Measurements from ENCODE around the gene MXI1. TPM values are rescaled to one million over a fixed set of nuclear protein-coding genes. Genes with fewer than 3 reads are reported as not detected.

The MXI1 gene
- total and polyA plus RNA-seq, 2 experiments from 2014 or later = 5.1 to 8.5 TPM

GRCh38 chr10:110285501-110285900 lies 78.1 kb downstream of the MXI1 start:
- Histone ChIP-seq H4K20me1 (replicated peaks; ENCODE audit: insufficient read depth) (peaks cover 6% of the 10 kb centered on the region; the same call in 1 of the 2 replicates), H3K79me2 (replicated peaks; ENCODE audit: insufficient read depth) (no peaks in the 10 kb centered on the region), H2AFZ (no peak overlapping the region), H3K4me1 (ENCODE audit: insufficient read depth) (peaks cover 22% of the 10 kb centered on the region), H3K27me3 (ENCODE audit: insufficient read depth) (no peaks in the 10 kb centered on the region), H3K27ac (ENCODE audit: low read depth) (no peak overlapping the region), H3K4me2 (no peak overlapping the region), H3K36me3 (ENCODE audit: insufficient read depth) (no peaks in the 10 kb centered on the region; the same call in 1 of the 2 replicates), H3F3A (replicated peaks; ENCODE audit: low read depth) (no peaks in the 10 kb centered on the region), H3K4me3 (no peak overlapping the region), H3K9me2 (ENCODE audit: insufficient read depth) (no peaks in the 10 kb centered on the region)
- Mint-ChIP-seq H3K4me1 (peaks cover 24% of the 10 kb centered on the region), H3K36me3 (ENCODE audit: low read depth) (peaks cover 7% of the 10 kb centered on the region; the same call in 2 of the 3 replicates), H3K27me3 (ENCODE audit: insufficient read depth, low read depth, poor library complexity) (no peaks in the 10 kb centered on the region), H3K9me3 (no peaks in the 10 kb centered on the region), H3K27ac (no peak overlapping the region), H3K4me3 (no peak overlapping the region)
- ATAC-seq (peak; percentile 78), DNase-seq (ENCODE audit: low spot score) (no peak)
- TF ChIP-seq POLR2AphosphoS5 (IDR thresholded peaks at IDR 0.05; ENCODE audit: low read depth) (no peak), ZNF114 (CRISPR knock-in tag; IDR thresholded peaks at IDR 0.05) (no peak), NANOG (IDR thresholded peaks at IDR 0.05; ENCODE audit: borderline replicate concordance) (no peak), ETS1 (IDR thresholded peaks at IDR 0.05) (no peak), EZH2 (IDR thresholded peaks at IDR 0.05; ENCODE audit: low read depth, unreplicated experiment) (no peak)

- peak overlapping the region; percentile 26; the same call in 1 of the 2 replicates for H3K27ac ChIP-seq (ENCODE audit: low read depth)
- H3K4me3 ChIP-seq = no peak overlapping the region
- TF ChIP-seq, protein P1, sequence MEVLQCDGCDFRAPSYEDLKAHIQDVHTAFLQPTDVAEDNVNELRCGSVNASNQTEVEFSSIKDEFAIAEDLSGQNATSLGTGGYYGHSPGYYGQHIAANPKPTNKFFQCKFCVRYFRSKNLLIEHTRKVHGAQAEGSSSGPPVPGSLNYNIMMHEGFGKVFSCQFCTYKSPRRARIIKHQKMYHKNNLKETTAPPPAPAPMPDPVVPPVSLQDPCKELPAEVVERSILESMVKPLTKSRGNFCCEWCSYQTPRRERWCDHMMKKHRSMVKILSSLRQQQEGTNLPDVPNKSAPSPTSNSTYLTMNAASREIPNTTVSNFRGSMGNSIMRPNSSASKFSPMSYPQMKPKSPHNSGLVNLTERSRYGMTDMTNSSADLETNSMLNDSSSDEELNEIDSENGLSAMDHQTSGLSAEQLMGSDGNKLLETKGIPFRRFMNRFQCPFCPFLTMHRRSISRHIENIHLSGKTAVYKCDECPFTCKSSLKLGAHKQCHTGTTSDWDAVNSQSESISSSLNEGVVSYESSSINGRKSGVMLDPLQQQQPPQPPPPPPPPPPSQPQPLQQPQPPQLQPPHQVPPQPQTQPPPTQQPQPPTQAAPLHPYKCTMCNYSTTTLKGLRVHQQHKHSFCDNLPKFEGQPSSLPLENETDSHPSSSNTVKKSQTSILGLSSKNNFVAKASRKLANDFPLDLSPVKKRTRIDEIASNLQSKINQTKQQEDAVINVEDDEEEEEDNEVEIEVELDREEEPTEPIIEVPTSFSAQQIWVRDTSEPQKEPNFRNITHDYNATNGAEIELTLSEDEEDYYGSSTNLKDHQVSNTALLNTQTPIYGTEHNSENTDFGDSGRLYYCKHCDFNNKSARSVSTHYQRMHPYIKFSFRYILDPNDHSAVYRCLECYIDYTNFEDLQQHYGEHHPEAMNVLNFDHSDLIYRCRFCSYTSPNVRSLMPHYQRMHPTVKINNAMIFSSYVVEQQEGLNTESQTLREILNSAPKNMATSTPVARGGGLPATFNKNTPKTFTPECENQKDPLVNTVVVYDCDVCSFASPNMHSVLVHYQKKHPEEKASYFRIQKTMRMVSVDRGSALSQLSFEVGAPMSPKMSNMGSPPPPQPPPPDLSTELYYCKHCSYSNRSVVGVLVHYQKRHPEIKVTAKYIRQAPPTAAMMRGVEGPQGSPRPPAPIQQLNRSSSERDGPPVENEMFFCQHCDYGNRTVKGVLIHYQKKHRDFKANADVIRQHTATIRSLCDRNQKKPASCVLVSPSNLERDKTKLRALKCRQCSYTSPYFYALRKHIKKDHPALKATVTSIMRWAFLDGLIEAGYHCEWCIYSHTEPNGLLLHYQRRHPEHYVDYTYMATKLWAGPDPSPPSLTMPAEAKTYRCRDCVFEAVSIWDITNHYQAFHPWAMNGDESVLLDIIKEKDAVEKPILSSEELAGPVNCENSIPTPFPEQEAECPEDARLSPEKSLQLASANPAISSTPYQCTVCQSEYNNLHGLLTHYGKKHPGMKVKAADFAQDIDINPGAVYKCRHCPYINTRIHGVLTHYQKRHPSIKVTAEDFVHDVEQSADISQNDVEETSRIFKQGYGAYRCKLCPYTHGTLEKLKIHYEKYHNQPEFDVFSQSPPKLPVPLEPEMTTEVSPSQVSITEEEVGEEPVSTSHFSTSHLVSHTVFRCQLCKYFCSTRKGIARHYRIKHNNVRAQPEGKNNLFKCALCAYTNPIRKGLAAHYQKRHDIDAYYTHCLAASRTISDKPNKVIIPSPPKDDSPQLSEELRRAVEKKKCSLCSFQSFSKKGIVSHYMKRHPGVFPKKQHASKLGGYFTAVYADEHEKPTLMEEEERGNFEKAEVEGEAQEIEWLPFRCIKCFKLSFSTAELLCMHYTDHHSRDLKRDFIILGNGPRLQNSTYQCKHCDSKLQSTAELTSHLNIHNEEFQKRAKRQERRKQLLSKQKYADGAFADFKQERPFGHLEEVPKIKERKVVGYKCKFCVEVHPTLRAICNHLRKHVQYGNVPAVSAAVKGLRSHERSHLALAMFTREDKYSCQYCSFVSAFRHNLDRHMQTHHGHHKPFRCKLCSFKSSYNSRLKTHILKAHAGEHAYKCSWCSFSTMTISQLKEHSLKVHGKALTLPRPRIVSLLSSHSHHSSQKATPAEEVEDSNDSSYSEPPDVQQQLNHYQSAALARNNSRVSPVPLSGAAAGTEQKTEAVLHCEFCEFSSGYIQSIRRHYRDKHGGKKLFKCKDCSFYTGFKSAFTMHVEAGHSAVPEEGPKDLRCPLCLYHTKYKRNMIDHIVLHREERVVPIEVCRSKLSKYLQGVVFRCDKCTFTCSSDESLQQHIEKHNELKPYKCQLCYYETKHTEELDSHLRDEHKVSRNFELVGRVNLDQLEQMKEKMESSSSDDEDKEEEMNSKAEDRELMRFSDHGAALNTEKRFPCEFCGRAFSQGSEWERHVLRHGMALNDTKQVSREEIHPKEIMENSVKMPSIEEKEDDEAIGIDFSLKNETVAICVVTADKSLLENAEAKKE (CRISPR knock-in tag; IDR thresholded peaks at IDR 0.05) = no peak
- TF ChIP-seq NANOG (IDR thresholded peaks at IDR 0.05; ENCODE audit: borderline replicate concordance) (no peak), POLR2AphosphoS5 (IDR thresholded peaks at IDR 0.05; ENCODE audit: low read depth) (0 out of 2 replicates have a peak, but pooled peaks have one; percentile 7), CREB1 (CRISPR knock-in tag; IDR thresholded peaks at IDR 0.05; ENCODE audit: low read depth) (no peak), STAT1 (IDR thresholded peaks at IDR 0.05; ENCODE audit: unreplicated experiment) (no peak), ETS1 (IDR thresholded peaks at IDR 0.05) (no peak), ZNF331 (CRISPR knock-in tag; IDR thresholded peaks at IDR 0.05; ENCODE audit: low read depth) (no peak), EZH2 (IDR thresholded peaks at IDR 0.05; ENCODE audit: low read depth, unreplicated experiment) (no peak)
- TF ChIP-seq, protein P2, sequence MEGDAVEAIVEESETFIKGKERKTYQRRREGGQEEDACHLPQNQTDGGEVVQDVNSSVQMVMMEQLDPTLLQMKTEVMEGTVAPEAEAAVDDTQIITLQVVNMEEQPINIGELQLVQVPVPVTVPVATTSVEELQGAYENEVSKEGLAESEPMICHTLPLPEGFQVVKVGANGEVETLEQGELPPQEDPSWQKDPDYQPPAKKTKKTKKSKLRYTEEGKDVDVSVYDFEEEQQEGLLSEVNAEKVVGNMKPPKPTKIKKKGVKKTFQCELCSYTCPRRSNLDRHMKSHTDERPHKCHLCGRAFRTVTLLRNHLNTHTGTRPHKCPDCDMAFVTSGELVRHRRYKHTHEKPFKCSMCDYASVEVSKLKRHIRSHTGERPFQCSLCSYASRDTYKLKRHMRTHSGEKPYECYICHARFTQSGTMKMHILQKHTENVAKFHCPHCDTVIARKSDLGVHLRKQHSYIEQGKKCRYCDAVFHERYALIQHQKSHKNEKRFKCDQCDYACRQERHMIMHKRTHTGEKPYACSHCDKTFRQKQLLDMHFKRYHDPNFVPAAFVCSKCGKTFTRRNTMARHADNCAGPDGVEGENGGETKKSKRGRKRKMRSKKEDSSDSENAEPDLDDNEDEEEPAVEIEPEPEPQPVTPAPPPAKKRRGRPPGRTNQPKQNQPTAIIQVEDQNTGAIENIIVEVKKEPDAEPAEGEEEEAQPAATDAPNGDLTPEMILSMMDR (conservative IDR thresholded peaks at IDR 0.05; ENCODE audit: low read depth in 2 of 2) = no peak
- H3K4me2 ChIP-seq = peak overlapping the region; percentile 11; the same call in 1 of the 2 replicates
- Mint-ChIP-seq H3K36me3 (ENCODE audit: low read depth) (peaks cover 12% of the 10 kb centered on the region; the same call in 2 of the 3 replicates), H3K4me3 (no peak overlapping the region), H3K27ac (peak overlapping the region; percentile 41; the same call in 1 of the 2 replicates), H3K4me1 (peaks cover 24% of the 10 kb centered on the region), H3K9me3 (no peaks in the 10 kb centered on the region), H3K27me3 (ENCODE audit: insufficient read depth, low read depth, poor library complexity) (peaks cover 3% of the 10 kb centered on the region)
- no peaks in the 10 kb centered on the region for H3F3A ChIP-seq (replicated peaks; ENCODE audit: low read depth)
- DNase-seq (ENCODE audit: low spot score) (no peak), ATAC-seq (no peak)
- peaks cover 22% of the 10 kb centered on the region for H3K4me1 ChIP-seq (ENCODE audit: insufficient read depth)
- H4K20me1 ChIP-seq (replicated peaks; ENCODE audit: insufficient read depth) = peaks cover 6% of the 10 kb centered on the region; the same call in 1 of the 2 replicates
- H2AFZ ChIP-seq = no peak overlapping the region
- no peaks in the 10 kb centered on the region for H3K9me2 ChIP-seq (ENCODE audit: insufficient read depth)
- H3K27me3 ChIP-seq (ENCODE audit: insufficient read depth) = no peaks in the 10 kb centered on the region
- H3K36me3 ChIP-seq (ENCODE audit: insufficient read depth) = no peaks in the 10 kb centered on the region; the same call in 1 of the 2 replicates
- no peaks in the 10 kb centered on the region for H3K79me2 ChIP-seq (replicated peaks; ENCODE audit: insufficient read depth)
These were observed 79.4 kb downstream of the MXI1 start for GRCh38 chr10:110286841-110287240.

All from GM23338 (cell line).